Stimulated activated CD8-positive, alpha-beta memory T cell treated with anti-CD3 and anti-CD28 coated beads, Interleukin-12 subunit alpha, Interleukin-12 subunit beta, amount 100 ng/mL, for 24 hours (primary cell): ENCODE measurements around the gene SSPN.

ENCODE experiments used
- DNase-seq: peaks from one replicate; pipeline ENCODE4 v3.0.0-alpha.2; 2020; ENCODE audit errors: extremely low read depth

The SSPN gene, protein sequence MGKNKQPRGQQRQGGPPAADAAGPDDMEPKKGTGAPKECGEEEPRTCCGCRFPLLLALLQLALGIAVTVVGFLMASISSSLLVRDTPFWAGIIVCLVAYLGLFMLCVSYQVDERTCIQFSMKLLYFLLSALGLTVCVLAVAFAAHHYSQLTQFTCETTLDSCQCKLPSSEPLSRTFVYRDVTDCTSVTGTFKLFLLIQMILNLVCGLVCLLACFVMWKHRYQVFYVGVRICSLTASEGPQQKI

GRCh38 chr12:26195250-26195640 is at the start of gene SSPN:
SSPN (plus strand) TSS chr12:26195573; CDS start chr12:26195673, 100 bp downstream.
- DNase-seq, result no peak

DNA sequence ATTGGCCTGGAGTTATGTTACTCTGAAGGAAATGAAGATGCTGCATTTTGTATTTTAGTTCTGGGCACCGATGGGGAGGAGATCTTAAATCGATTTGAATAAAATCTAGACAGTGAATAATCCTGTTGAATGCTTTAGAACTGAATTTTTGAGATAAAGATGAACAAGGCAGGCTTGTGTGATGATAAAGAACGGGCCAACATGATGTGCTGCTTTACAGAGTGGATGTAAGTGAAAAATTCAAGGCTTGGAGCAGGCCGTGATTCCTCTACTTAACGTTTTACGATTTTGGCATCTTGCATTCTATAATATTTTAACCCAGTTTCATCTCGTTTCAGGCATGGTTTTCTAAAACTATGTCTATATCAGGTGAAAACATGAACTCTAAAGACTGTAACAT is 47.1 kb upstream of the SSPN start:
- no peak for DNase-seq

GRCh38 chr12:26149968-26150500 is 45.3 kb upstream of the SSPN start:
- DNase-seq, result no peak

DNA sequence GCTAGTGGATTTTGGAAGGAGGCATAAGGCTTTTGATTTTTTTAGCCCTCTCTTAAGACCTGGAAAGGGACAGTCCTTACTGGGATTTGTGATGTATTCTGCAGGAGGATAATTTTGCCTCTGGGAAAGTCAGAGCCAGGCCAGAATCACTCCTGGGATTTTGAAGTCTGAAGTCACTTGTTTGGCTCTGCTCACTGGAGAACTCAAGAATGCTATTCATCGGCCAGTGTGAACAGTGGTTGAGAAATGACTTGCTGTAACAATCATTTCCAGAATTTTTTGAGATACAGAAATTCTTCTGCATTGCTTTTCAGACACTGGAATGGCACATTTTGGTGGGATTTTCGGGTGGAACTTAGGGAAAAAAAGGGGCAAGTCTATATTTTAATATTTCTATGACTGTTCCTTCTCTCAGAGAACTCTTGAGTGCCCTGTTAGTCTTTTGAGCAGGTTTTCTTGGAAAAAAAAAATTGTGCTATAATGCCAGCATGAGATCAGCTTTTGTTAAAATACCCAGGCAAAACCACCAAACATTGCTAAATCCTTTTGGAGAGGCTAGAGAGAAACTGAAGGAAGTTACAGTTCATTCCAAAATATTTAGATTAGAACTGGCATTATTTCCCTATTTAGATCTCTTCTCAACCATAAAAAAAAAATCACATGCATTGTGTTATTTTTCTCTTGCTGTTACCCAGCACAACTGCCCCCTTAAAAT is 44.5 kb upstream of the SSPN start:
- DNase-seq, result no peak

DNA sequence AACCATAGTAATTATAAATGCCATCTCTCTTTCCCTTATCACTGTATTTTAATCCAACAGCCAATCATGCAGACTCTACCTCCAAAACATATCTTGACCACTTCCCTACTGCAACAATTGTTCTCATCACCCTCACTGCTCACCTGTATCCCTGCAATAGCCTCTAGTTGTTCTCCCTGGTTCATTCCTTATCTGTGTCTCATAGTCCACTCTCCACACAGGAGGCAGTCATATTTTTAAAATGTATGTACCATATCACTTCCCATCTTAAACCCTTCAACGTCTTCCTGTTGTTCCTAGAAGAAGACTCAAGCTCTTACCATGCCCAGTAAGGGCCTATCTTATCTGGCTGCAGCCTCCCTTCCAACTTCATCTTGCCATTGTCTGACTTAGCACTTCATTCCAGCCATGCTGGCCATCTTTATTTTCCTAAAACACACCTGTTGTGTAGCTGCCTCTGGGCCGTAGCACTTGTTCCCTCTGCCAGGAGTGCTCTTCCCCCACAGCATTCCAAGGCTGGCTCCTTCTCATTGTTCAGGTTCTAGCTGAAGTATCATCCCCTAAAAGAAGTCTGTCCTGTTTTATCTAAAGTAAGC is 42.8 kb upstream of the SSPN start:
- DNase-seq, result no peak

DNA sequence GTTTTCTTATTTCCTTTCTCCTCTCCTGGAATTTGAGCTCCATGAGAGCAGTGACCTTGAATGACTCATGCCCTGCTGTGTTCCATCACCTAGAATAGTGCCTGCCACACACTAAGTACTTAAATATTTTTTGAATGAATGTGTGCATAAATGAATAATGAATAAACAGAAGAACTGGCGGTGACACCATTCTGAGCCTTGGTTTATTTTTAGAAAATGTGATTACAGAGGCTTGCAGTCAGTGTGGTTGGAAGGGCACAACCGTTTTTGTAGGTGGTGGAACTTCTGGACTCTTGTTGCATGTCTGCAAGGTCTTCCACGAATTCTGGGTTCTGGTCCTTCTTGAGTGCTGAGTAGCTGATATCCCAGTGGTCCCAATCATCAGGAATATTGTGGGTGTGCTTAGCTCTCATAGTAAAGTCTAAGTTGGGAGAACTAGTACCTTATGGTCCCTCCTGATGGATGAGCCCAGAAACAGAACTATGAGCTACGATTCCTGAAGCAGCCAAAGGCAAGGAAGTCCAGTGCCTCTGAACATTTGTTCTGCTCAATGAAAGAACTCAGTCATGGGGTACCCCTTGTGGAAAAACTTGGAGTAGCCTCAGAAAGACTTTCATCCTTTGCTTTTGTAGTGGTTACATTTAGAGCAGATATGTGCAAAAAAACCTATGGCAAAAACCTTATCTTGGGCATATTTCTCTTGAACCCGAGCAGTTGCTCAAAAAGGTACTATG is 41.8 kb upstream of the SSPN start:
- DNase-seq, result no peak

- no peak for DNase-seq
These were observed 39.0 kb upstream of the SSPN start for GRCh38 chr12:26156201-26156871.

GRCh38 chr12:26157001-26157400 is 38.4 kb upstream of the SSPN start:
- DNase-seq, result no peak

GRCh38 chr12:26158078-26158764 is 37.2 kb upstream of the SSPN start:
- no peak for DNase-seq

GRCh38 chr12:26162174-26162573 is 33.2 kb upstream of the SSPN start:
- DNase-seq, result no peak

DNA sequence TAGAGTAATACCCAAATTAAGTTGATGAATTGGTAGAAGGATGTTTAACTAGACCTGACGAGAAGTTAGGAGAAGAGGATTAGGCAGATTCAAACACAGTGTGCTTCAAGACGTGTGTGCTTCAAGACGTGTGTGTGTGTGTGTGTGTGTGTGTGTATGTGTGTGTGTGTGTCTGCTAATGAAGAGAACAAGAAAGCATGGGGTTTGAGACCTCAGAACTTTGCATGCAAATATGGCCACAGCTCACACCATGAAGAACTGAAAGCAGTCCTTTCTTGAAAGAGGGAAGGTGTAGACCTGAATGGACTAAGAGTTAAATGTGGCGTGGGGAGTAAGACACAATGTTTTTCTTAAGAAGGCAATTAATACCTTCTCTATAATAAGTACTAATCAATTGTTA is 32.5 kb upstream of the SSPN start:
- DNase-seq, result no peak

GRCh38 chr12:26164118-26164517 is 31.3 kb upstream of the SSPN start:
- no peak for DNase-seq

DNA sequence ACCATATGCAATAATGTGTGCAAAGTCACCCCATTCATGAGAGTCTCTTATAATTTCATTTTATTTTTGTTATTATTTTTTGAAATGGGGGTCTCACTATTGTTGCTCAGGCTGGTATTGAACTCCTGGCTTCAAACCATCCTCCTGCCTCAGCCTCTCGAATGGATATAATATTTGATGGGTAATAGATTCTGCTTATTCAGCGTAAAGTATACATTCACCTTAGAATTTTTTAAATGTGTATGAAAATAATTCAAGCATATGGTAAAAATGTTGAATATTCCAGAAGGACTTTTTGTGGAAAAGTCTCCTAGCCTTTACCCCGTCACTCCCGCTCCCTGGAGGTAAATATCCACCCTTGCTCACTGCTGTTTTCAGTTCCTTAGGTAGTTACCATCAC is 23.4 kb upstream of the SSPN start:
- no peak for DNase-seq

DNA sequence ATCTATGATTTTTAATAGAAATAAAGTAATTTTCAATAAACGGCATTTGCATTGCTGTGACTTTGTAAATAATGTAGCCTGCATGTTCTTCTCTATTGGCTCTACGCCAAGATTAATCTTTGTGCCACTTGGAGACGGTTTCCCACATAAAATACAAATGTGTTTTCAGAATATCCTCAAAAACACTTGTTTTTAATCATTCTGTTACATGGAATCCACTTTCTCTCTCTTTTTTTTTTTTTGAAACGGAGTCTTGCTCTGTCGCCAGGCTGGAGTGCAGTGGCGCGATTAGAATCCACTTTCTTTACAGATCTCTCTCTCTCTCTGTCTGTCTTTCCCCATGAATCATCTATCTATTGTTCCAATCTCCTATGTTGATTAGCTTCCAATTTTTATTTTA is 22.8 kb upstream of the SSPN start:
- no peak for DNase-seq

GRCh38 chr12:26172946-26173552 is 22.3 kb upstream of the SSPN start:
- DNase-seq, result no peak

DNA sequence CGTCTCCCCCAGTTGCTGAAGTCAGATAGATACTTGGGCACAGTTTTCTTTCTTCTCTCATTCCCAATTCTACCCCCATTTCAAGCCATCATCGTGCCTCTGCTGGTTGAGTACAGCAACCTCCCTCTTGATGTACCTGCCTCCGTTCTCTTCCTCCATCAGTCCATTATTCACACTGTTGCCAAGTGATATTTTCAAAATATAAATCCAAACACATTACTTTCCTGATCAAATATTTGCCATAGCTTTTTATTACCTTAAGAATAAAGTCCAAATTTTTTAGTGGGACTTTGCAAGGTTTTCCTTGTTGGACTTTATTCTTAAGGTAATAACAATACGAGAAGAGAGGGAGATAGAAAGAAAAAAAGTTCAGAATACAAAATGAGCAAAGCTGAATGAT is 18.6 kb upstream of the SSPN start:
- DNase-seq, result no peak

DNA sequence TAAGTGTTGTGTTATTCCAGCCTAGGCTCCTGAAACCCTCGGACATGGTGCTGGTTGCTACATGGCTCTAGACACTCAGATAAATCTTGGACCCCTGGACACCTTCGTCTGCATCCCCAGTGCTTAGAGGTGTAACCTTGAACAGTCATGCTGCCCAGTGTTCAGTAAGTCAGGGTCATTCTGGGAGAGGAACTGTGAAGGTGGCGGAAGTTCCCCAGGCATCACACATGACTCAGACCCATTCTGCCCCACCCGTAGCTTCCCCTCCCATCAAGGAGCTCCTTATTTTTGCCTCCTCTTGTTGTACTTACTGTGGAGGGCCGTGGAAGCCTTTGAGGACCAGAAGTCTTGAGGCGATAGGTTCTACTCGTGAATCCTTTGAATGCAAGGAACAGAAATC is 18.1 kb upstream of the SSPN start:
- DNase-seq, result no peak

- no peak for DNase-seq
These were observed 15.5 kb upstream of the SSPN start for GRCh38 chr12:26179826-26180225.

DNA sequence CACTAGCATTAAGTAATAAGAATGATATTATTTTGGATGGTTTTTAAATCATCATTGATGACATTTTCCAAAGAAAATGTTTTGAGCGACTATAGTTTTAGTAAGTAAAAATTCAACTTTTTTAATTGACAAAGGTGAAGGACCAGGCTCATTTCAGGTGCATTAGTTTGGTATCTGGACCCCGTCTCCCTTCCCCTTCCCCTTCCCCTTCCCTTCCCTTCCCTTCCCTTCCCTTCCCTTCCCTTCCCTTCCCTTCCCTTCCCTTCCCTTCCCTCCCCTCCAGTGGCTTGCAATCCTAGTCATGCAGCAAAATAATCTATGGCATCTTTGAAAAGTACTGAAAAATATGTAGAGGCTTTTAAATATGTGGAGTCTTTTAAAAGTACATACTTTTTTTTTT is 13.0 kb upstream of the SSPN start:
- DNase-seq, result no peak

- DNase-seq, result no peak
These were observed 9.6 kb upstream of the SSPN start for GRCh38 chr12:26185532-26186320.
